HG03060 (cell line): ENCODE data around the gene CALHM1.
"Not testable (repeated sequence)": the region's sequence is repeated elsewhere in the genome, so short reads cannot be mapped to it uniquely, and the experiment has no call there.

Source experiments
- ATAC-seq: cut with Tn5 transposase; IDR thresholded peaks from one replicate; pipeline ENCODE4 v1.9.1; 2021; ENCODE audit warnings: low read depth, moderate number of reproducible peaks; ENCODE audit not compliant: unreplicated experiment

CALHM1 gene

GRCh38 chr10:103458720-103459119, at the start of gene CALHM1:
TSS of gene CALHM1 (minus strand) at chr10:103458900. CDS start at chr10:103458751, 149 bp downstream.
- ATAC-seq, result no peak

- no peak for ATAC-seq
Measured at GRCh38 chr10:103507235-103508191, 48.8 kb upstream of the CALHM1 start.

GRCh38 chr10:103506061-103506460, 47.4 kb upstream of the CALHM1 start:
- no peak for ATAC-seq

GRCh38 chr10:103504181-103504783, 45.6 kb upstream of the CALHM1 start:
- ATAC-seq, result no peak

GRCh38 chr10:103503777-103504176, 45.1 kb upstream of the CALHM1 start:
- ATAC-seq, result not testable (repeated sequence)

GRCh38 chr10:103502849-103503660, 44.4 kb upstream of the CALHM1 start:
- ATAC-seq, result no peak

- no peak for ATAC-seq
Measured at GRCh38 chr10:103501186-103501585, 42.5 kb upstream of the CALHM1 start.

GRCh38 chr10:103500481-103500880, 41.8 kb upstream of the CALHM1 start:
- ATAC-seq, result no peak

- ATAC-seq, result no peak
Measured at GRCh38 chr10:103499881-103500280, 41.2 kb upstream of the CALHM1 start.

- no peak for ATAC-seq
Measured at GRCh38 chr10:103498936-103499638, 40.4 kb upstream of the CALHM1 start.

- no peak for ATAC-seq
Measured at GRCh38 chr10:103497161-103497915, 38.6 kb upstream of the CALHM1 start.

- ATAC-seq, result no peak
Measured at GRCh38 chr10:103495321-103495720, 36.6 kb upstream of the CALHM1 start.

GRCh38 chr10:103493916-103494877, 35.5 kb upstream of the CALHM1 start:
- ATAC-seq, result no peak

GRCh38 chr10:103493362-103493915, 34.7 kb upstream of the CALHM1 start, which contains the start of gene NEURL1:
TSS of gene NEURL1 (plus strand) at chr10:103493705. CDS start at chr10:103494388, 683 bp downstream.
- ATAC-seq, result no peak

- no peak for ATAC-seq
Measured at GRCh38 chr10:103492655-103493261, 34.1 kb upstream of the CALHM1 start.

GRCh38 chr10:103491729-103492364, 33.1 kb upstream of the CALHM1 start:
- no peak for ATAC-seq

- ATAC-seq, result no peak
Measured at GRCh38 chr10:103490986-103491314, 32.2 kb upstream of the CALHM1 start.
